ENCODE measurements around the gene ZNF500.

- TF ChIP-seq CTCF (IDR thresholded peaks at IDR 0.05; ENCODE audit: insufficient read depth, low read length, poor library complexity, severe bottlenecking): no peak
- TF ChIP-seq EZH2phosphoT487 (conservative IDR thresholded peaks at IDR 0.05; ENCODE audit: low read length): no peak
Measured at GRCh38 chr16:4801051-4801961, 34.3 kb upstream of the ZNF500 start.

All from SU-DHL-6 (cell line).